Large intestine (tissue), 3 donors: ENCODE measurements around the gene GSTT2. TPM values are rescaled to one million over a fixed set of nuclear protein-coding genes. Genes with fewer than 3 reads are reported as not detected.

ENCODE experiments used
- DNase-seq, 2 donors: peaks; one replicate each; pipeline versions ENCODE4 v3.0.0 to v3.0.0-alpha.2; 2013
- H3K27ac ChIP-seq: one replicate; pipeline ENCODE4 v1.5.1; 2013; ENCODE audit warnings: low read length
- H3K27me3 ChIP-seq: 2 replicates; pipeline ENCODE4 v1.6.1; 2013; ENCODE audit warnings: low read length; ENCODE audit not compliant: control insufficient read depth, insufficient read depth
- H3K36me3 ChIP-seq: 2 replicates; pipeline ENCODE4 v1.6.1; 2013; ENCODE audit warnings: low read length; ENCODE audit not compliant: control insufficient read depth, insufficient read depth
- H3K4me1 ChIP-seq: one replicate; pipeline ENCODE4 v1.6.1; 2013; ENCODE audit warnings: low read length; ENCODE audit not compliant: control insufficient read depth, insufficient read depth
- H3K4me3 ChIP-seq: one replicate; pipeline ENCODE4 v1.5.1; 2013; ENCODE audit warnings: low read length
- H3K9me3 ChIP-seq: one replicate; pipeline ENCODE4 v1.6.1; 2013; ENCODE audit warnings: mild to moderate bottlenecking, low read depth, low read length, moderate library complexity; ENCODE audit not compliant: control insufficient read depth
- WGBS: methylation state at CpG from one replicate; pipeline ENCODE4 v1.1.5; 2013; ENCODE audit warnings: low lambda C conversion rate; ENCODE audit not compliant: insufficient coverage; 5-methylcytosine and 5-hydroxymethylcytosine counted together
- polyA plus RNA-seq: library from polyadenylated mRNA; unstranded; fragments of 120-200 nt; gene quantifications from one replicate; pipeline ENCODE4 v1.2.1, GENCODE V29; 2013

The GSTT2 gene
- polyA plus RNA-seq, 1 donor: 0.22 TPM

DNA sequence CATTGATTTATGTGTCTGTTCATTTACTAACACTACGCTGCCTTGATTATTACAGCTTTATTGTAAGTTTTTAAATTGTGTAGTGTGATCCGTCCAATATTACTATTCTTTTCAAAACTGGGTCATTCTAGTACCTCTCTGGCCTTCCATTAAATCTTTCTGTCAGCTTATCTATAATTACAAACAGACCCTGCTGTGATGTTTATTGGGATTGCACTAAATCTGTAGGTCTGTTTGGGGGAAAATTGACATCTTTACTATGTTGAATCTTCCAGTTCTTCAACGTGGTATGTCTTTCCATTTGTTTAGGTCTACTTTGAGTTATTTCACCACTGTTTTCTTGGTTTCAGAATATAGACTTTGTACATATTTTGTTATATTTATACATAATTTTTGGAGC lies 46.8 kb downstream of the GSTT2 start:
- H3K4me3 ChIP-seq: no peak overlapping the region
- H3K27me3 ChIP-seq: no peaks in the 10 kb centered on the region
- H3K9me3 ChIP-seq: no peaks in the 10 kb centered on the region
- DNase-seq: no peak
- H3K4me1 ChIP-seq: no peaks in the 10 kb centered on the region
- H3K27ac ChIP-seq: no peak overlapping the region
- H3K36me3 ChIP-seq: peaks cover 10% of the 10 kb centered on the region
- WGBS: no CpG with 5 or more reads among the region's 3 CpGs

DNA sequence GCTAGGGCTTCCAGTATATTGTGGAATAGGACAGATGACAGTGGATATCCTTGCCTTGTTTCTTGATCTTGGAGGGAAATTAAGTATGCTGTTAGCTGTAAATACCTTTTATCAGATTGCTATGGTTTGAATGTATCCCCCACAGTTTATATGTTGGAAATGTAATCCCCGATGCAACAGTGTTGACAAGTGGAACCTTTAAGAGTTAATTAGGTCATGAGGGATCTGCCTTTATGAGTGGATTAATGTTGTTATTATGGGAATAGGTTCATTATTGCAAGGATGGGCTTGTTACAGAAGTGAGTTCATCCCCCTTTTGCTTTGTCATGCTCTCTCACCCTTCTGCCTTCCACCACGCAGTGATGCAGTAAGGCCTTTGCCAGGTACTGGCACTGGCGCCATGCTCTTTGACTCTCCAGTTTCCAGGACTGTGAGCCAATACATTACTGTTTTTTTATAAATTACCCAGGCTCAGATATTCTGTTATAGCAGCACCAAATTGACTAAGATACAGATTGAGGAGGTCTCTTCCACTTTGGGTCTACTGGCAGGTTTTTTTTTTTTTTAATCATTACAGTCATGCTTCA lies 47.5 kb downstream of the GSTT2 start:
- Histone ChIP-seq H3K36me3 (peaks cover 10% of the 10 kb centered on the region), H3K4me3 (no peak overlapping the region), H3K4me1 (no peaks in the 10 kb centered on the region), H3K9me3 (no peaks in the 10 kb centered on the region), H3K27ac (no peak overlapping the region), H3K27me3 (no peaks in the 10 kb centered on the region)
- WGBS: no CpG with 5 or more reads among the region's 3 CpGs
- DNase-seq: no peak

DNA sequence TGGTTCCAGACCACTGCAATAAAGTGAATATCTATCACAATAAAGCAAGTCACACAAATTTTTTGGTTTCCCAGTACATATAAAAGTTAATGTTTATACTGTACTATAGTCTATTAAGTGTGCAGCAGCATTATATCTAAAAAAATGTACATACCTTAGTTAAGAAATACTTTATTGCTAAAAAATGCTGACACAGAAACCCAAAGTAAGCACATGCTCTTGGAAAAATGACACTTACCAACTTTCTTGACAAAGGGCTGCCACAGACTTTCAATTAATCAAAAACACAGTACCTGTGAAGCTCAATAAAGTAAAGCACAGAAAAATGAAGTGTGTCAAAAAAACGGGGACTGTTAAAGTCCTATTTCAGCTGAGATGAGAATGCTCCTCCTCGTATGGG lies 48.1 kb downstream of the GSTT2 start:
- 86% methylated on average over 1 of the region's 2 CpGs for WGBS
- no peaks in the 10 kb centered on the region for H3K4me1 ChIP-seq
- no peak overlapping the region for H3K27ac ChIP-seq
- H3K4me3 ChIP-seq: no peak overlapping the region
- H3K36me3 ChIP-seq: peaks cover 10% of the 10 kb centered on the region
- H3K27me3 ChIP-seq: no peaks in the 10 kb centered on the region
- no peak for DNase-seq
- no peaks in the 10 kb centered on the region for H3K9me3 ChIP-seq

DNA sequence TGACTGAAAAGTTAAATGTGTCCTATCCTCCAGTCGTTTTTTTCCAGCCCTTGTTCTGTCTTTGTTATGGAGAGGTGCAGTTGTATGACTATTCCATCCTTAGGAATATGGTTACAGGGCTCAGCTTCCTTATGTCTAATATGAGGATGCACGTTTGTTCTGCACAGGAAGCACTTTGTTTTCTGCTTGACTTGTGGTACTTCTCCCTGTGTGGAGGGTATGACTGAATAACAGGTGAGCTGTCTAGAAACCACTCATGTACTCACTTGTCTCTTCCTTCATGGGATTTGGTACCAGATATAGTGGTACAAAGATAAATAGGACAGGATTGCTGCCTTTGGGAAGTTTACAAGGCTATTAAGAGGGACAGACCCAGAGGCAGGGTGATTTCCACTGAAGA lies 48.6 kb downstream of the GSTT2 start:
- no CpG with 5 or more reads among the region's 2 CpGs for WGBS
- no peaks in the 10 kb centered on the region for H3K27me3 ChIP-seq
- H3K27ac ChIP-seq: no peak overlapping the region
- DNase-seq: no peak
- no peaks in the 10 kb centered on the region for H3K4me1 ChIP-seq
- H3K4me3 ChIP-seq: no peak overlapping the region
- H3K9me3 ChIP-seq: no peaks in the 10 kb centered on the region
- H3K36me3 ChIP-seq: peaks cover 10% of the 10 kb centered on the region

DNA sequence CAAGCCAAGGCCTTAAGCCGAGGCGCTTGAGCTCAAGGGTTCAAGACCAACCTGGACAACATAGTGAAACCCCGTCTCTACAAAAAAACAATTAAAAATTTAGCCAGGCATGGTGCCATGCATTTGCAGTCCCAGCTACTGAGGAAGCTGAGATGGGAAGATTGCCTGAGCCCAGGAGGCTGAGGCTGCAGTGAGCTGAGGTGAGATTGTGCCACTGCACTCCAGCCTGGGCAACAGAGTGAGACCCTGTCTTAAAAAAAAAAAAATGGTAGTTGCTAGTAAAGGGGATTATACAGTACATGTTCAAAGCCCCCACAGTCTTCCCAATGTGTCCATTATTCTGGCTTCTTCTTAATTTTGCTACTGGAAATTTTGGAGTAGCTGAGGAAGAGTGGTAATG lies 49.4 kb downstream of the GSTT2 start:
- no CpG with 5 or more reads among the region's 3 CpGs for WGBS
- no peaks in the 10 kb centered on the region for H3K27me3 ChIP-seq
- H3K4me1 ChIP-seq: no peaks in the 10 kb centered on the region
- no peak for DNase-seq
- H3K4me3 ChIP-seq: no peak overlapping the region
- no peak overlapping the region for H3K27ac ChIP-seq
- H3K9me3 ChIP-seq: no peaks in the 10 kb centered on the region
- H3K36me3 ChIP-seq: peaks cover 10% of the 10 kb centered on the region

DNA sequence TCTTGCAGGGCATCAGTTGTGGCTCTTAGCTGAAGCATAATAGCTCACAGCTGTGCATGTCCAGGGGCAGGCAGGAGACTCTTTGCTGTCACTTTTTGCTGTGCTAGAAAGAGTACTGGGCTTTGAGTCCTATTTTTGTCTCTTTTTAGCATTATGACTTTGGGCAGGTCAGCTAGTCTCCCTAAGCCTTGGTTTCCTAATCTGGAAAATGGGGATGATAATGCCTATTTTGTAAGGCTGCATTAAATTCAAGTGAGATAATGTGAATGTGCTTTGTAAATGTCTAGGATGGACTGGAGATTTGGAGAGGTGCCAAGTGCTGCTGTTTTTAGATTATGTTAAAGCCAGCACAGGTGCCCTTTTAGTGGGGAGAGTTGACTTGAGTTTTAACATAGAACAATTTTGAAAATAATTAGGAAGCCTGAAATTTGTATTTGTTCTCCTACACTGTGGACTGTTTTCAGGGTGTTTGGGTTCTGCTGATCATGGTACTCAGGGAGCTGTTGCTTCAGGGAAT lies 50.3 kb downstream of the GSTT2 start:
- Histone ChIP-seq H3K4me1 (no peaks in the 10 kb centered on the region), H3K27me3 (no peaks in the 10 kb centered on the region), H3K27ac (no peak overlapping the region), H3K36me3 (peaks cover 12% of the 10 kb centered on the region), H3K9me3 (no peaks in the 10 kb centered on the region), H3K4me3 (no peak overlapping the region)
- no peak for DNase-seq

Other genes with a start within 250 kb of the GSTT2 start
- 4.0 TPM for gene ZNF70, start 229.0 kb upstream of the GSTT2 start, polyA plus RNA-seq
- gene VPREB3, start 225.7 kb upstream of the GSTT2 start, polyA plus RNA-seq: 0.45 TPM
- gene C22orf15, start 217.1 kb upstream of the GSTT2 start, polyA plus RNA-seq: 0.43 TPM
- gene CHCHD10, start 212.2 kb upstream of the GSTT2 start, polyA plus RNA-seq: 88.2 TPM
- 12.7 TPM for gene MMP11, start 207.3 kb upstream of the GSTT2 start, polyA plus RNA-seq
- gene SMARCB1, start 193.2 kb upstream of the GSTT2 start, polyA plus RNA-seq: 84.8 TPM
- 4.8 TPM for gene DERL3, start 141.1 kb upstream of the GSTT2 start, polyA plus RNA-seq
- 19.3 TPM for gene SLC2A11, start 122.3 kb upstream of the GSTT2 start, polyA plus RNA-seq
- gene MIF, start 85.8 kb upstream of the GSTT2 start, polyA plus RNA-seq: 533 TPM
- 4.6 TPM for gene GSTT2B, start 18.9 kb upstream of the GSTT2 start, polyA plus RNA-seq
- 11.2 TPM for gene DDTL, start 13.2 kb upstream of the GSTT2 start, polyA plus RNA-seq
- 138 TPM for gene DDT, start 5.7 kb upstream of the GSTT2 start, polyA plus RNA-seq
- not detected for gene GSTT4, start 25.3 kb downstream of the GSTT2 start, polyA plus RNA-seq
- gene CABIN1, start 31.2 kb downstream of the GSTT2 start, polyA plus RNA-seq: 47.1 TPM
- 36.9 TPM for gene SUSD2, start 201.4 kb downstream of the GSTT2 start, polyA plus RNA-seq